HepG2 (cell line): Measurements from ENCODE around the gene ARL10. TPM values are rescaled to one million over a fixed set of nuclear protein-coding genes. Genes with fewer than 3 reads are reported as not detected.

ENCODE experiments used
- BRD4 ChIP-seq: sonication (generic); formaldehyde crosslinking; IDR thresholded peaks from 2 replicates; pipeline ENCODE4 v1.4.0; 2020; ENCODE audit warnings: missing genetic modification reagents
- DMAP1 ChIP-seq: IDR thresholded peaks from 2 replicates; pipeline ENCODE4 v1.6.1; 2016
- HCFC1 ChIP-seq: fragments of 150-350 bp; IDR thresholded peaks from 2 replicates; pipeline ENCODE4 v1.6.1; 2014; ENCODE audit warnings: low read depth, low read length
- HDAC1 ChIP-seq: sonication (generic); formaldehyde crosslinking; IDR thresholded peaks from 2 replicates; pipeline ENCODE4 v1.5.1; 2020; ENCODE audit warnings: mild to moderate bottlenecking, missing genetic modification reagents
- HMGXB3 ChIP-seq: sonication (generic); formaldehyde crosslinking; IDR thresholded peaks from 2 replicates; pipeline ENCODE4 v1.4.0; 2020; ENCODE audit warnings: missing genetic modification reagents, borderline replicate concordance
- HNF4A ChIP-seq: sonication (generic); formaldehyde crosslinking; IDR thresholded peaks from 2 replicates; pipeline ENCODE4 v1.4.0; 2020; ENCODE audit warnings: missing genetic modification reagents
- HOXA5 ChIP-seq: sonication (generic); formaldehyde crosslinking; IDR thresholded peaks from 2 replicates; pipeline ENCODE4 v1.4.0; 2020; ENCODE audit warnings: missing genetic modification reagents
- IRF2 ChIP-seq: IDR thresholded peaks from 2 replicates; pipeline ENCODE4 v1.6.1; 2018; ENCODE audit warnings: missing genetic modification reagents, missing compliant biosample characterization
- IRF9 ChIP-seq: sonication (generic); formaldehyde crosslinking; IDR thresholded peaks from 2 replicates; pipeline ENCODE4 v1.8.0; 2022; ENCODE audit warnings: missing genetic modification reagents, mild to moderate bottlenecking, borderline replicate concordance
- ONECUT2 ChIP-seq: sonication (generic); formaldehyde crosslinking; IDR thresholded peaks from 2 replicates; pipeline ENCODE4 v1.4.0; 2020; ENCODE audit warnings: missing genetic modification reagents
- PHF20 ChIP-seq: sonication (generic); formaldehyde crosslinking; IDR thresholded peaks from 2 replicates; pipeline ENCODE4 v1.5.0; 2020; ENCODE audit warnings: mild to moderate bottlenecking, missing genetic modification reagents
- SPEN ChIP-seq: sonication (generic); formaldehyde crosslinking; IDR thresholded peaks from 2 replicates; pipeline ENCODE4 v1.5.1; 2020; ENCODE audit warnings: low read depth, mild to moderate bottlenecking, missing genetic modification reagents
- ZFAT ChIP-seq: sonication (generic); formaldehyde crosslinking; conservative IDR thresholded peaks from 2 replicates; pipeline ENCODE4 v1.8.1; 2023; ENCODE audit warnings: missing genetic modification reagents, inconsistent platforms
- ZIK1 ChIP-seq: sonication (generic); formaldehyde crosslinking; IDR thresholded peaks from 2 replicates; pipeline ENCODE4 v1.5.0; 2020; ENCODE audit warnings: mild to moderate bottlenecking, low read depth, missing genetic modification reagents, borderline replicate concordance
- ZMYM3 ChIP-seq: sonication (generic); formaldehyde crosslinking; IDR thresholded peaks from 2 replicates; pipeline ENCODE4 v1.5.1; 2020; ENCODE audit warnings: mild to moderate bottlenecking, missing genetic modification reagents
- ZNF660 ChIP-seq: sonication (generic); formaldehyde crosslinking; IDR thresholded peaks from 2 replicates; pipeline ENCODE4 v1.5.1; 2020; ENCODE audit warnings: mild to moderate bottlenecking, low read depth, missing genetic modification reagents, borderline replicate concordance
- ZNF772 ChIP-seq: sonication (generic); formaldehyde crosslinking; IDR thresholded peaks from 2 replicates; pipeline ENCODE4 v1.5.0; 2020; ENCODE audit warnings: mild to moderate bottlenecking, missing genetic modification reagents
- ZNF784 ChIP-seq: sonication (generic); formaldehyde crosslinking; IDR thresholded peaks from 2 replicates; pipeline ENCODE4 v1.5.1; 2020; ENCODE audit warnings: missing genetic modification reagents, mild to moderate bottlenecking, borderline replicate concordance
- polyA plus RNA-seq, 8 experiments: library from polyadenylated mRNA; depleted of rRNA in 3 of 8; stranded (reverse) in 7 of 8; unstranded in 1 of 8; fragments of >200 nt; fragmentation: Illumina TruSeq in 4 of 8; extraction: Trizol in 4 of 8; gene quantifications; 2 replicates each; pipeline versions ENCODE4 v1.2.1 to v1.2.3, GENCODE V29; 2011 to 2016; ENCODE audit warnings: low read depth in 4 of 8, missing spikeins in 1 of 8, mixed read lengths in 1 of 8; ENCODE audit not compliant: insufficient read depth in 1 of 8
- total RNA-seq, 5 experiments: library from RNA; depleted of rRNA; stranded (reverse); fragments of >200 nt; fragmentation: Illumina TruSeq; extraction: Trizol; gene quantifications; 2 replicates each; pipeline ENCODE4 v1.2.3, GENCODE V29; 2016; ENCODE audit warnings: low read depth in 1 of 5
- TF ChIP-seq, protein P1 (sequence below): sonication (generic); formaldehyde crosslinking; IDR thresholded peaks from 2 replicates; pipeline ENCODE4 v1.5.0; 2020; ENCODE audit warnings: mild to moderate bottlenecking, missing genetic modification reagents, borderline replicate concordance

ARL10 gene
- total and polyA plus RNA-seq, 2 of the 13 experiments (the other 11 are each of a cell fraction or from before 2014, with no cell fraction given) = 0.18 to 0.50 TPM

GRCh38 chr5:176365351-176366231 lies at the start of gene ARL10 (continued):
- TF ChIP-seq, protein P1, sequence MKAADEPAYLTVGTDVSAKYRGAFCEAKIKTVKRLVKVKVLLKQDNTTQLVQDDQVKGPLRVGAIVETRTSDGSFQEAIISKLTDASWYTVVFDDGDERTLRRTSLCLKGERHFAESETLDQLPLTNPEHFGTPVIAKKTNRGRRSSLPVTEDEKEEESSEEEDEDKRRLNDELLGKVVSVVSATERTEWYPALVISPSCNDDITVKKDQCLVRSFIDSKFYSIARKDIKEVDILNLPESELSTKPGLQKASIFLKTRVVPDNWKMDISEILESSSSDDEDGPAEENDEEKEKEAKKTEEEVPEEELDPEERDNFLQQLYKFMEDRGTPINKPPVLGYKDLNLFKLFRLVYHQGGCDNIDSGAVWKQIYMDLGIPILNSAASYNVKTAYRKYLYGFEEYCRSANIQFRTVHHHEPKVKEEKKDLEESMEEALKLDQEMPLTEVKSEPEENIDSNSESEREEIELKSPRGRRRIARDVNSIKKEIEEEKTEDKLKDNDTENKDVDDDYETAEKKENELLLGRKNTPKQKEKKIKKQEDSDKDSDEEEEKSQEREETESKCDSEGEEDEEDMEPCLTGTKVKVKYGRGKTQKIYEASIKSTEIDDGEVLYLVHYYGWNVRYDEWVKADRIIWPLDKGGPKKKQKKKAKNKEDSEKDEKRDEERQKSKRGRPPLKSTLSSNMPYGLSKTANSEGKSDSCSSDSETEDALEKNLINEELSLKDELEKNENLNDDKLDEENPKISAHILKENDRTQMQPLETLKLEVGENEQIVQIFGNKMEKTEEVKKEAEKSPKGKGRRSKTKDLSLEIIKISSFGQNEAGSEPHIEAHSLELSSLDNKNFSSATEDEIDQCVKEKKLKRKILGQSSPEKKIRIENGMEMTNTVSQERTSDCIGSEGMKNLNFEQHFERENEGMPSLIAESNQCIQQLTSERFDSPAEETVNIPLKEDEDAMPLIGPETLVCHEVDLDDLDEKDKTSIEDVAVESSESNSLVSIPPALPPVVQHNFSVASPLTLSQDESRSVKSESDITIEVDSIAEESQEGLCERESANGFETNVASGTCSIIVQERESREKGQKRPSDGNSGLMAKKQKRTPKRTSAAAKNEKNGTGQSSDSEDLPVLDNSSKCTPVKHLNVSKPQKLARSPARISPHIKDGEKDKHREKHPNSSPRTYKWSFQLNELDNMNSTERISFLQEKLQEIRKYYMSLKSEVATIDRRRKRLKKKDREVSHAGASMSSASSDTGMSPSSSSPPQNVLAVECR (CRISPR knock-in tag) = 0 out of 2 replicates have a peak, but pooled peaks have one; percentile 23
- TF ChIP-seq ZNF784 (CRISPR knock-in tag) (no peak), BRD4 (CRISPR knock-in tag) (no peak), ZNF660 (no peak), DMAP1 (CRISPR knock-in tag) (no peak), PHF20 (CRISPR knock-in tag) (no peak), ZIK1 (CRISPR knock-in tag) (no peak), SPEN (CRISPR knock-in tag) (no peak), ONECUT2 (CRISPR knock-in tag) (no peak), IRF2 (CRISPR knock-in tag) (no peak), ZMYM3 (no peak), HCFC1 (peak; percentile 43; the same call in 1 of the 2 replicates), ZFAT (no peak), ZNF772 (no peak), HNF4A (CRISPR knock-in tag) (no peak), HOXA5 (CRISPR knock-in tag) (no peak), HDAC1 (CRISPR knock-in tag) (no peak), IRF9 (no peak), HMGXB3 (CRISPR knock-in tag) (no peak)
